HepG2 (cell line): ENCODE data around the gene SEPTIN12. TPM values are rescaled to one million over a fixed set of nuclear protein-coding genes. Genes with fewer than 3 reads are reported as not detected.
A peak's percentile ranks its signal among the peaks of the same experiment; 100 is the strongest.

Experiments
- BHLHE40 ChIP-seq: IDR thresholded peaks from 2 replicates; pipeline ENCODE4 v1.6.1; 2011; ENCODE audit warnings: low read length, improper control_type of control experiment
- CHD4 ChIP-seq: fragments of 200-600 bp; sonication (generic); IDR thresholded peaks from 2 replicates; pipeline ENCODE4 v1.7.0; 2017; ENCODE audit warnings: mild to moderate bottlenecking, low read length, borderline replicate concordance
- CREBL2 ChIP-seq: sonication (generic); formaldehyde crosslinking; IDR thresholded peaks from 2 replicates; pipeline ENCODE4 v1.8.1; 2023; ENCODE audit warnings: missing genetic modification reagents, mild to moderate bottlenecking, borderline replicate concordance
- ISL2 ChIP-seq: sonication (generic); formaldehyde crosslinking; IDR thresholded peaks from 2 replicates; pipeline ENCODE4 v1.5.0; 2020; ENCODE audit warnings: missing genetic modification reagents
- NR2F6 ChIP-seq, 2 experiments: IDR thresholded peaks; 2 replicates each; pipeline ENCODE4 v1.6.1; 2016; ENCODE audit warnings: antibody characterized with exemption in 1 of 2, mild to moderate bottlenecking in 1 of 2
- SATB2 ChIP-seq: sonication (generic); formaldehyde crosslinking; IDR thresholded peaks from 2 replicates; pipeline ENCODE4 v1.5.0; 2020; ENCODE audit warnings: missing genetic modification reagents
- SOX5 ChIP-seq: IDR thresholded peaks from 2 replicates; pipeline ENCODE4 v1.6.1; 2016; ENCODE audit warnings: borderline replicate concordance
- TCF12 ChIP-seq, 2 experiments: fragments of 450-650 bp in 1 of 2; sonication (generic) in 1 of 2; formaldehyde crosslinking in 1 of 2; IDR thresholded peaks; 2 replicates each; pipeline versions ENCODE4 v1.6.1 to v1.8.0; 2017 to 2022; ENCODE audit warnings: antibody characterized with exemption in 1 of 2, mild to moderate bottlenecking in 1 of 2, missing genetic modification reagents in 1 of 2, moderate library complexity in 1 of 2
- ZNF251 ChIP-seq: sonication (generic); formaldehyde crosslinking; IDR thresholded peaks from 2 replicates; pipeline ENCODE4 v1.9.0; 2021; ENCODE audit warnings: mild to moderate bottlenecking, missing genetic modification reagents
- ZNF350 ChIP-seq: sonication (generic); formaldehyde crosslinking; IDR thresholded peaks from 2 replicates; pipeline ENCODE4 v1.4.0; 2020; ENCODE audit warnings: mild to moderate bottlenecking, low read depth, missing genetic modification reagents, borderline replicate concordance
- ZNF441 ChIP-seq: sonication (generic); formaldehyde crosslinking; IDR thresholded peaks from 2 replicates; pipeline ENCODE4 v1.7.0; 2021; ENCODE audit warnings: missing genetic modification reagents, borderline replicate concordance
- ZNF484 ChIP-seq: sonication (generic); formaldehyde crosslinking; IDR thresholded peaks from 2 replicates; pipeline ENCODE4 v1.5.1; 2020; ENCODE audit warnings: mild to moderate bottlenecking, low read depth, missing genetic modification reagents, borderline replicate concordance
- ZNF552 ChIP-seq: sonication (generic); formaldehyde crosslinking; IDR thresholded peaks from 2 replicates; pipeline ENCODE4 v1.9.0; 2022; ENCODE audit warnings: missing genetic modification reagents, mild to moderate bottlenecking, borderline replicate concordance
- ZNF616 ChIP-seq: sonication (generic); formaldehyde crosslinking; IDR thresholded peaks from 2 replicates; pipeline ENCODE4 v1.5.0; 2020; ENCODE audit warnings: low read depth, mild to moderate bottlenecking, missing genetic modification reagents
- ZNF672 ChIP-seq: sonication (generic); formaldehyde crosslinking; IDR thresholded peaks from 2 replicates; pipeline ENCODE4 v1.8.1; 2022; ENCODE audit warnings: missing genetic modification reagents
- polyA plus RNA-seq, 8 experiments: library from polyadenylated mRNA; depleted of rRNA in 3 of 8; stranded (reverse) in 7 of 8; unstranded in 1 of 8; fragments of >200 nt; fragmentation: Illumina TruSeq in 4 of 8; extraction: Trizol in 4 of 8; gene quantifications; 2 replicates each; pipeline versions ENCODE4 v1.2.1 to v1.2.3, GENCODE V29; 2011 to 2016; ENCODE audit warnings: low read depth in 4 of 8, missing spikeins in 1 of 8, mixed read lengths in 1 of 8; ENCODE audit not compliant: insufficient read depth in 1 of 8
- total RNA-seq, 5 experiments: library from RNA; depleted of rRNA; stranded (reverse); fragments of >200 nt; fragmentation: Illumina TruSeq; extraction: Trizol; gene quantifications; 2 replicates each; pipeline ENCODE4 v1.2.3, GENCODE V29; 2016; ENCODE audit warnings: low read depth in 1 of 5
- TF ChIP-seq, protein P1 (sequence below): sonication (generic); formaldehyde crosslinking; IDR thresholded peaks from 2 replicates; pipeline ENCODE4 v1.5.1; 2020; ENCODE audit warnings: missing genetic modification reagents, mild to moderate bottlenecking, borderline replicate concordance
- TF ChIP-seq, protein P2 (sequence below): sonication (generic); formaldehyde crosslinking; IDR thresholded peaks from 2 replicates; pipeline ENCODE4 v1.5.1; 2020; ENCODE audit warnings: missing genetic modification reagents, mild to moderate bottlenecking, borderline replicate concordance
- TF ChIP-seq, protein P3 (sequence below): sonication (generic); formaldehyde crosslinking; IDR thresholded peaks from 2 replicates; pipeline ENCODE4 v1.4.0; 2020; ENCODE audit warnings: missing genetic modification reagents
- TF ChIP-seq, protein P4 (sequence below): sonication (generic); formaldehyde crosslinking; IDR thresholded peaks from 2 replicates; pipeline ENCODE4 v1.8.1; 2023; ENCODE audit warnings: mild to moderate bottlenecking, inconsistent platforms, moderate library complexity, missing genetic modification reagents, borderline replicate concordance
- TF ChIP-seq, protein P5 (sequence below): sonication (generic); formaldehyde crosslinking; IDR thresholded peaks from 2 replicates; pipeline ENCODE4 v1.8.1; 2023; ENCODE audit warnings: mild to moderate bottlenecking, moderate library complexity, missing genetic modification reagents

Gene SEPTIN12
- total and polyA plus RNA-seq, 2 of the 13 experiments (the other 11 are each of a cell fraction or from before 2014, with no cell fraction given), result 0.22 TPM; not detected in 1

DNA sequence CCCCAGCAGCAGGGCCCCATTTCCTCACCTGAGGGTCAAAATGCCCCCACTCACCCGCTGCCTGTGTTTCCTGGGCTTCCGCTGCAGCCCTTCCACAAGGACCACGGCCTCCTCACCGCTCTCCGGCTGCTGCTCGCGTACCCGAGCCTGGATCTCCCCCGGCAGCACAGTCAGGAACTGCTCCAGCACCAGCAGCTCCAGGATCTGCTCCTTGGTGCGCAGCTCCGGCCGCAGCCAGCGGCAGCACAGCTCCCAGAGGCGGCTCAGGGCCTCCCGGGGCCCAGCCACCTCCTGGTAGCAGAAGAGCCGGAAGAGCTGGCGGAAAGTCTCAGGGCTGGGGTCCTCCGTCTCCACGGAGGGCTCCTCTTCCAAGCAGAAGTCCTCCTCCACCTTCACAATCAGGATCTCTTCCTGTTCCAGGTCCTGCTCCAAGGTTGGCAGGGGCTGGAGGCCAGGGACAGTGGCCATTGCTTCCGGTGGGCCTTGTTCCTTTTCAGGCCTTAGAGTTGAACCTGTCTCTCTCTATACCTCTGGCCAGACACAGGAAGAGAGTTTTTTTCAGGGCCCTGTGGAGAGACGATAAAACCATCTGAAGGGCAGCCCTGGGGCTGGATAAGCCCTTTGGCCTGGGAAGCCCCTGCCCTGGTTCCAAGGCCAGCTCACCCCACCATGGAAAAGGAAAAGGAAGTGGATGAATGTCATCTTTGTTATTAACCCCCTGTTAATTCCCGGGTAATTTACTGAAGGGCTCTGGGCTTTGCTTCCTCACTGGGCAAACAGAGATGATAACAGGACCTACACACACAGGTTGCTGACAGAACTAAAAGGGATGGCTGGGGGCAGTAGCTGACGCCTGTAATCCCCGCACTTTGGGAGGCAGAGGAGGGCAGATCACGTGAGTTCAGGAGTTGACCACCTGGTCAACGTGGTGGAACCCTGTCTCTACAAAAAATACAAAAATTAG is 22.4 kb downstream of the SEPTIN12 start (continued):
- TF ChIP-seq ZNF441 (CRISPR knock-in tag) (no peak), ZNF251 (CRISPR knock-in tag) (no peak), SOX5 (CRISPR knock-in tag) (no peak), ZNF616 (CRISPR knock-in tag) (no peak), CREBL2 (no peak), ZNF672 (no peak), ISL2 (CRISPR knock-in tag) (no peak), BHLHE40 (peak; percentile 63), ZNF484 (CRISPR knock-in tag) (no peak), ZNF350 (CRISPR knock-in tag) (0 out of 2 replicates have a peak, but pooled peaks have one; percentile 1), NR2F6 (IDR thresholded peaks at IDR 0.05) (0 out of 2 replicates have a peak, but pooled peaks have one; percentile 19), NR2F6 (CRISPR knock-in tag; IDR thresholded peaks at IDR 0.05) (no peak), CHD4 (no peak), TCF12 (IDR thresholded peaks at IDR 0.05) (no peak), TCF12 (CRISPR knock-in tag; IDR thresholded peaks at IDR 0.05) (0 out of 2 replicates have a peak, but pooled peaks have one; percentile 42), SATB2 (CRISPR knock-in tag) (no peak), ZNF552 (CRISPR knock-in tag) (no peak)
- TF ChIP-seq, protein P1, sequence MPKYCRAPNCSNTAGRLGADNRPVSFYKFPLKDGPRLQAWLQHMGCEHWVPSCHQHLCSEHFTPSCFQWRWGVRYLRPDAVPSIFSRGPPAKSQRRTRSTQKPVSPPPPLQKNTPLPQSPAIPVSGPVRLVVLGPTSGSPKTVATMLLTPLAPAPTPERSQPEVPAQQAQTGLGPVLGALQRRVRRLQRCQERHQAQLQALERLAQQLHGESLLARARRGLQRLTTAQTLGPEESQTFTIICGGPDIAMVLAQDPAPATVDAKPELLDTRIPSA (CRISPR knock-in tag), result no peak
- TF ChIP-seq, protein P2, sequence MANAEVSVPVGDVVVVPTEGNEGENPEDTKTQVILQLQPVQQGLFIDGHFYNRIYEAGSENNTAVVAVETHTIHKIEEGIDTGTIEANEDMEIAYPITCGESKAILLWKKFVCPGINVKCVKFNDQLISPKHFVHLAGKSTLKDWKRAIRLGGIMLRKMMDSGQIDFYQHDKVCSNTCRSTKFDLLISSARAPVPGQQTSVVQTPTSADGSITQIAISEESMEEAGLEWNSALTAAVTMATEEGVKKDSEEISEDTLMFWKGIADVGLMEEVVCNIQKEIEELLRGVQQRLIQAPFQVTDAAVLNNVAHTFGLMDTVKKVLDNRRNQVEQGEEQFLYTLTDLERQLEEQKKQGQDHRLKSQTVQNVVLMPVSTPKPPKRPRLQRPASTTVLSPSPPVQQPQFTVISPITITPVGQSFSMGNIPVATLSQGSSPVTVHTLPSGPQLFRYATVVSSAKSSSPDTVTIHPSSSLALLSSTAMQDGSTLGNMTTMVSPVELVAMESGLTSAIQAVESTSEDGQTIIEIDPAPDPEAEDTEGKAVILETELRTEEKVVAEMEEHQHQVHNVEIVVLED (CRISPR knock-in tag), result no peak
- TF ChIP-seq, protein P3, sequence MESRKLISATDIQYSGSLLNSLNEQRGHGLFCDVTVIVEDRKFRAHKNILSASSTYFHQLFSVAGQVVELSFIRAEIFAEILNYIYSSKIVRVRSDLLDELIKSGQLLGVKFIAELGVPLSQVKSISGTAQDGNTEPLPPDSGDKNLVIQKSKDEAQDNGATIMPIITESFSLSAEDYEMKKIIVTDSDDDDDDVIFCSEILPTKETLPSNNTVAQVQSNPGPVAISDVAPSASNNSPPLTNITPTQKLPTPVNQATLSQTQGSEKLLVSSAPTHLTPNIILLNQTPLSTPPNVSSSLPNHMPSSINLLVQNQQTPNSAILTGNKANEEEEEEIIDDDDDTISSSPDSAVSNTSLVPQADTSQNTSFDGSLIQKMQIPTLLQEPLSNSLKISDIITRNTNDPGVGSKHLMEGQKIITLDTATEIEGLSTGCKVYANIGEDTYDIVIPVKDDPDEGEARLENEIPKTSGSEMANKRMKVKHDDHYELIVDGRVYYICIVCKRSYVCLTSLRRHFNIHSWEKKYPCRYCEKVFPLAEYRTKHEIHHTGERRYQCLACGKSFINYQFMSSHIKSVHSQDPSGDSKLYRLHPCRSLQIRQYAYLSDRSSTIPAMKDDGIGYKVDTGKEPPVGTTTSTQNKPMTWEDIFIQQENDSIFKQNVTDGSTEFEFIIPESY (CRISPR knock-in tag), result peak; percentile 83
- TF ChIP-seq, protein P4, sequence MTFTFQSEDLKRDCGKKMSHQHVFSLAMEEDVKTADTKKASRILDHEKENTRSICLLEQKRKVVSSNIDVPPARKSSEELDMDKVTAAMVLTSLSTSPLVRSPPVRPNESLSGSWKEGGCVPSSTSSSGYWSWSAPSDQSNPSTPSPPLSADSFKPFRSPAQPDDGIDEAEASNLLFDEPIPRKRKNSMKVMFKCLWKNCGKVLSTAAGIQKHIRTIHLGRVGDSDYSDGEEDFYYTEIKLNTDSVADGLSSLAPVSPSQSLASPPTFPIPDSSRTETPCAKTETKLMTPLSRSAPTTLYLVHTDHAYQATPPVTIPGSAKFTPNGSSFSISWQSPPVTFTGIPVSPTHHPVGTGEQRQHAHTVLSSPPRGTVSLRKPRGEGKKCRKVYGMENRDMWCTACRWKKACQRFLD (CRISPR knock-in tag), result no peak
- TF ChIP-seq, protein P5, sequence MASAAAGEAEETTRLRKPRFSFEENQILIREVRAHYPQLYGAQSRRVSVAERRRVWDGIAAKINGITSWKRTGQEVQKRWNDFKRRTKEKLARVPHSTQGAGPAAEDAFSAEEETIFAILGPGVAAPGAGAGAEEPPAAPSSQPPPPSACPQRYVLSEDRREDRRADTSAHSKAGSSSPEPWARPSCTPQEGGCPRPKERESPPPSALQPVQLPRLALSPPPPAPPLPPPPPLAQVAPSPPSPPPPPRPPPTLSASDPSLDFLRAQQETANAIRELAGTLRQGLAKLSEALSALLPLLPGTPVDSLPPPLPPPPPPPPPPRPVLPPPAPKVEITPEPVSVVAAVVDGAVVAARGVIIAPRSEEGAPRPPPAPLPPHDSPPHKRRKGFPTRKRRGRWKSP (CRISPR knock-in tag), result no peak
